Suprapubic skin (tissue), 4 donors: ENCODE measurements around the gene PRSS1. TPM values are rescaled to one million over a fixed set of nuclear protein-coding genes. Genes with fewer than 3 reads are reported as not detected.

Source experiments
- DNase-seq, 2 donors: peaks; one replicate each; pipeline ENCODE4 v3.0.0-alpha.2; 2019; ENCODE audit warnings: low spot score in 2 of 2
- H3K27ac ChIP-seq: fragments of 200-600 bp; sonication (generic); one replicate; pipeline ENCODE4 v1.5.1; 2019
- H3K27me3 ChIP-seq: fragments of 200-600 bp; sonication (generic); one replicate; pipeline ENCODE4 v1.5.1; 2019
- H3K36me3 ChIP-seq: fragments of 200-600 bp; sonication (generic); one replicate; pipeline ENCODE4 v1.5.1; 2019
- H3K4me1 ChIP-seq: fragments of 200-600 bp; sonication (generic); one replicate; pipeline ENCODE4 v1.5.1; 2019
- H3K4me3 ChIP-seq: fragments of 200-600 bp; sonication (generic); one replicate; pipeline ENCODE4 v1.5.1; 2019; ENCODE audit warnings: mild to moderate bottlenecking
- H3K9me3 ChIP-seq: fragments of 200-600 bp; sonication (generic); one replicate; pipeline ENCODE4 v1.5.1; 2019
- EP300 ChIP-seq: sonication (generic); formaldehyde crosslinking; IDR thresholded peaks from one replicate; pipeline ENCODE4 v1.6.1; 2017; ENCODE audit warnings: antibody characterized with exemption
- POLR2A ChIP-seq, 2 donors: fragments of 450-650 bp; IDR thresholded peaks; one replicate each; pipeline ENCODE4 v1.6.1; 2017; ENCODE audit warnings: antibody characterized with exemption in 2 of 2, mild to moderate bottlenecking in 2 of 2, moderate library complexity in 2 of 2
- POLR2AphosphoS5 ChIP-seq, 3 donors: sonication (generic); formaldehyde crosslinking; IDR thresholded peaks; one replicate each; pipeline ENCODE4 v1.6.1; 2017; ENCODE audit warnings: antibody characterized with exemption in 3 of 3
- WGBS: methylation state at CpG from one replicate; pipeline ENCODE4 v1.1.5; 2018; 5-methylcytosine and 5-hydroxymethylcytosine counted together
- total RNA-seq, 4 donors: library from RNA; depleted of rRNA; stranded (reverse); fragments of >200 nt; gene quantifications; one replicate each; pipeline ENCODE4 v1.1.0, GENCODE V29; 2016
- TF ChIP-seq, protein P1 (sequence below), 2 donors: fragments of 200-600 bp in 1 of 2; fragments of 450-650 bp in 1 of 2; sonication (generic) in 1 of 2; IDR thresholded peaks; one replicate each; pipeline ENCODE4 v1.5.1; 2016 to 2019; ENCODE audit warnings: antibody characterized with exemption in 2 of 2, mild to moderate bottlenecking in 1 of 2, moderate library complexity in 1 of 2

PRSS1 gene
- total RNA-seq, 4 donors from 2014 or later: not detected

DNA sequence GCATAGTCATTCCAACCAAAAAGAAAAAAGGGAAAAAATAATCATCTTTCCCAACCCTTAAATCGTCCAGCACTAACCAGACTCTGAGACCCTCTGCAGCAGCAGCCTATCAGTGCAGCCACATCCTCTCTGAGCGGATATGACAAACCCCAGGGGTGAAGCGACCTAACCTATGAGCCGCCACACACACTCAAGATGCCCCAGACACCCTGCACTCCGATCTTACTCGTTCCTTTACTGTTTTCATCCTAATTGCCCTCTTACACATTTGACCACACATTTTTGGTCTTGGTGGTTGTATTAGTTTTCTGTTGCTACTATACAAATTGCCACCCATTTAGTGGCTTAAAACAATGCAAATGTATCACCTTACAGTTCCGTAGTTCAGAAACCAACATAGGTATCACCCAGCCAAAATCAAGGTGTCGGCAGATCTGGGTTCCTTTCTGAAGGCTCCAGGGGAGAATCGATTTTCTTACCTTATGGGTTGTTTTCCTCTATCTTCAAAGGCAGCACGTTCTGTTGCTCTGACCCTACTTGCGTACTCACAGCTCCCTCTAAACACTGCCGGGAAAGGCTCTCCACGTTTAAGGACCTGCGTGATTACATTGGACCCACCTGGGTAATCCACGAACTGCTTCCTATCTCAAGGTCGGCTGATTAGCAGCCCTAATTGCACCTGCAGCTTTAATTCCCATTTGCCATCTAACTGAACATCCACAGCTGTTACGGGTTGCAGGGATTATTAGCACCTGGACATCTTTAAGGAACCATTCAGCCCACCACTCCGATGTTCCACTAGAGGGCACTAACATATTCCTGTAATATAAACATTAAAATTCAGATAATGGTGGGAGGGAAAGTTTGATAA lies 37.3 kb upstream of the PRSS1 start:
- Histone ChIP-seq H3K27me3 (no peaks in the 10 kb centered on the region), H3K27ac (no peak overlapping the region), H3K4me3 (no peak overlapping the region), H3K4me1 (no peaks in the 10 kb centered on the region), H3K9me3 (no peaks in the 10 kb centered on the region), H3K36me3 (no peaks in the 10 kb centered on the region)
- TF ChIP-seq, protein P1, sequence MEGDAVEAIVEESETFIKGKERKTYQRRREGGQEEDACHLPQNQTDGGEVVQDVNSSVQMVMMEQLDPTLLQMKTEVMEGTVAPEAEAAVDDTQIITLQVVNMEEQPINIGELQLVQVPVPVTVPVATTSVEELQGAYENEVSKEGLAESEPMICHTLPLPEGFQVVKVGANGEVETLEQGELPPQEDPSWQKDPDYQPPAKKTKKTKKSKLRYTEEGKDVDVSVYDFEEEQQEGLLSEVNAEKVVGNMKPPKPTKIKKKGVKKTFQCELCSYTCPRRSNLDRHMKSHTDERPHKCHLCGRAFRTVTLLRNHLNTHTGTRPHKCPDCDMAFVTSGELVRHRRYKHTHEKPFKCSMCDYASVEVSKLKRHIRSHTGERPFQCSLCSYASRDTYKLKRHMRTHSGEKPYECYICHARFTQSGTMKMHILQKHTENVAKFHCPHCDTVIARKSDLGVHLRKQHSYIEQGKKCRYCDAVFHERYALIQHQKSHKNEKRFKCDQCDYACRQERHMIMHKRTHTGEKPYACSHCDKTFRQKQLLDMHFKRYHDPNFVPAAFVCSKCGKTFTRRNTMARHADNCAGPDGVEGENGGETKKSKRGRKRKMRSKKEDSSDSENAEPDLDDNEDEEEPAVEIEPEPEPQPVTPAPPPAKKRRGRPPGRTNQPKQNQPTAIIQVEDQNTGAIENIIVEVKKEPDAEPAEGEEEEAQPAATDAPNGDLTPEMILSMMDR (IDR thresholded peaks at IDR 0.05): peak in 1 of 2 donors; percentile 33
- TF ChIP-seq POLR2AphosphoS5 (IDR thresholded peaks at IDR 0.05): no peak
- 67% methylated on average over 18 of the region's 18 CpGs for WGBS
- no peak for DNase-seq

DNA sequence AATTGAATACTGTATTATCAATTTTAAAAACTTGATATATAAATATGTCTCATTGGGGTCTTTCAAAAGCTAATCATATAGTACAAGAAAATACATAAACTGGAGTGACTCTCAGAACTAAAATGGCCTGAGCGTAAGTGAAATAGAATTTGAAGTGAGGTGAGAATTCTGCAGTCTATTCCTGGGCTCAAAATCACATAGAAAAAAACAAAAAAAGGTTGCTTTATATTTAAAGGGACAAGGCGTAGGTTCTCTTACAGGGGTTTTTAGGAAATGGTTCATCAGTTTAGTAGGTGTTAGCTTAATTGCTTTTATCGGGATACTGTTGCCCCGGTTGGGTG lies 36.7 kb upstream of the PRSS1 start:
- Histone ChIP-seq H3K27ac (no peak overlapping the region), H3K36me3 (no peaks in the 10 kb centered on the region), H3K27me3 (no peaks in the 10 kb centered on the region), H3K4me3 (no peak overlapping the region), H3K4me1 (no peaks in the 10 kb centered on the region), H3K9me3 (no peaks in the 10 kb centered on the region)
- TF ChIP-seq POLR2AphosphoS5 (IDR thresholded peaks at IDR 0.05) (no peak), EP300 (no peak), POLR2A (IDR thresholded peaks at IDR 0.05) (no peak)
- TF ChIP-seq, protein P1 (IDR thresholded peaks at IDR 0.05): no peak
- no peak for DNase-seq
- WGBS: 89% methylated on average over 4 of the region's 4 CpGs

DNA sequence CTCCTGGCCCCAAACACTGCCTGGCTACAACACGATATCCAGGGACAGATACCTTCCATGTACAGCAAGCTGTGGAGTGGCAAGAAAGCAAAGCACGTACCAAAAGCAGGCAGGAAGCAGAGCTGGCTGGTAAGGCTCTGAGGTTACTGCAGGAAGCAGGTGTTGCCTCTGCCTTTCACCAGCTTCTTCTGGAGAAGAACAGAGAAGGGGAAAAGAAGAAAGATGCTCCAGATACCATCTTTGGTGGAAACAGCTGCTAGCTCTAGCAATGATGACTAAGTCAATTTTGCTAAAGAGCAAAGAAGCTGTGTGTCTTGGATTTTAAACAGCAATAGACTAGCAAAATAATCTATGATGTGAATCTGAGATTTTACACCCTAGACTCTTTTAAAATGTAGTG lies 34.9 kb upstream of the PRSS1 start:
- Histone ChIP-seq H3K36me3 (no peaks in the 10 kb centered on the region), H3K4me1 (no peaks in the 10 kb centered on the region), H3K27me3 (no peaks in the 10 kb centered on the region), H3K9me3 (no peaks in the 10 kb centered on the region), H3K4me3 (no peak overlapping the region), H3K27ac (no peak overlapping the region)
- TF ChIP-seq POLR2AphosphoS5 (IDR thresholded peaks at IDR 0.05) (no peak), EP300 (no peak), POLR2A (IDR thresholded peaks at IDR 0.05) (no peak)
- TF ChIP-seq, protein P1 (IDR thresholded peaks at IDR 0.05): no peak
- 54% methylated on average over 2 of the region's 2 CpGs for WGBS
- no peak for DNase-seq

DNA sequence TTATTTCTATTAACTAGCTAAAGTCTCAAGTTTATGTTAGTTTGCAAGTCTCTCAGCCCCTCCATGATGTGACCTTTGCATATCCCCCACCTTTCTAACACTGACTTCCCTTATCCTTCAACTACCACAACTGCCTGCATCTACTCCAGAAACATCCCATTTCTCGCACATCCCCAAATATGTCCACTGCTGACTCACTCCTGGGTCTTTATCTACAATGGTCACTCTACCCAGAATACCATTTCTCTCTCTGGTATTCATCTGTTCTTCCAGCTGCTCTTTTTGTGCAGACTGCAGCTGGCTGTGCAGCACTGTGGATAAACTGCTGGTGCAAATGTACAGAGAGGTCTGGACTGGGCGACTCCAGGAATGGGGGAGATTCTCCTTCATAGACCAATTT lies 32.7 kb upstream of the PRSS1 start:
- Histone ChIP-seq H3K27me3 (no peaks in the 10 kb centered on the region), H3K27ac (no peak overlapping the region), H3K4me1 (no peaks in the 10 kb centered on the region), H3K36me3 (no peaks in the 10 kb centered on the region), H3K4me3 (no peak overlapping the region), H3K9me3 (no peaks in the 10 kb centered on the region)
- TF ChIP-seq POLR2AphosphoS5 (IDR thresholded peaks at IDR 0.05) (no peak), EP300 (no peak), POLR2A (IDR thresholded peaks at IDR 0.05) (no peak)
- TF ChIP-seq, protein P1 (IDR thresholded peaks at IDR 0.05): no peak
- DNase-seq: no peak
- WGBS: 46% methylated on average over 2 of the region's 2 CpGs

DNA sequence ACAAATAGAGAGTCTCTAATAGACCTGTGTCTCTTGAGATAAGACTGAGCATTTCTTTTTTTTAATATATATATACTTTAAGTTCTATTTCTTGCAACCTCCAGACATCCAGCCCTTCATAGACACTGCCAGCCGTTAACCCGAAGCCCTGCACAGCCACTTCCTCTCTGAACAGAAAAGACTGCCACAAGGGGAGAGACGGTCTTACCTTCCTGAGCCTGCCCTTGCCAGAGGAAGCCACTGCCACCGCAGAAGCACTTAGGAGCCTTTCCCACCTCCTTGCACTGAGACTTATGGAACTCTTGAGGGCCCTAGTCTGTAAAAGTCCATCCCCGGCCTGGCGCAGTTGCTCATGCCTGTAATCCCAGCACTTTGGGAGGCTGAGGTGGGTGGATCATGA lies 31.8 kb upstream of the PRSS1 start:
- H3K9me3 ChIP-seq: no peaks in the 10 kb centered on the region
- WGBS: 86% methylated on average over 6 of the region's 6 CpGs
- no peak overlapping the region for H3K4me3 ChIP-seq
- no peak overlapping the region for H3K27ac ChIP-seq
- TF ChIP-seq EP300: no peak
- TF ChIP-seq POLR2AphosphoS5 (IDR thresholded peaks at IDR 0.05): no peak
- TF ChIP-seq, protein P1 (IDR thresholded peaks at IDR 0.05): no peak
- TF ChIP-seq POLR2A (IDR thresholded peaks at IDR 0.05): no peak
- no peaks in the 10 kb centered on the region for H3K4me1 ChIP-seq
- no peaks in the 10 kb centered on the region for H3K27me3 ChIP-seq
- no peaks in the 10 kb centered on the region for H3K36me3 ChIP-seq
- no peak for DNase-seq
